ENCODE data around the gene SEPTIN7. TPM values are rescaled to one million over a fixed set of nuclear protein-coding genes. Genes with fewer than 3 reads are reported as not detected.

SEPTIN7 gene
- total and polyA plus RNA-seq, 12 donors, result 139 to 234 (median 200) TPM

DNA sequence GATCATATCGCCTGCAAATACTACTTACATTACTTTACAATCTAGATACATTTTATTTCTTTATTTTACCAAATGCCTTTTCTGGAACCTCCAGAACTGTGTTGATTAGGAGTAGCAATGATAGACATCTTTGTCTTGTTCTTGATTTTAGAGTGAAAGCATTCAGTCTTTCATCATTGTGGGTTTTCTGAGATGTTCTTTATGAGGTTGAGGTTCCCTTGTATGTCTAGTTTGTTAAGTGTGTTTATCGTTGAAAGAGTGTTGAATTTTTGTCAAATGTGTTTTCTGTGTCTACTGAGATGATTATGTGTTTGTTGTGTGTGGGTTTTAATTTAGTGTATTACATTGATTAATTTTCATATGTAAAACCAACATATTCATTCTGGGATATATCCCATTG lies 17.1 kb downstream of the SEPTIN7 start:
- TF ChIP-seq, protein P1, sequence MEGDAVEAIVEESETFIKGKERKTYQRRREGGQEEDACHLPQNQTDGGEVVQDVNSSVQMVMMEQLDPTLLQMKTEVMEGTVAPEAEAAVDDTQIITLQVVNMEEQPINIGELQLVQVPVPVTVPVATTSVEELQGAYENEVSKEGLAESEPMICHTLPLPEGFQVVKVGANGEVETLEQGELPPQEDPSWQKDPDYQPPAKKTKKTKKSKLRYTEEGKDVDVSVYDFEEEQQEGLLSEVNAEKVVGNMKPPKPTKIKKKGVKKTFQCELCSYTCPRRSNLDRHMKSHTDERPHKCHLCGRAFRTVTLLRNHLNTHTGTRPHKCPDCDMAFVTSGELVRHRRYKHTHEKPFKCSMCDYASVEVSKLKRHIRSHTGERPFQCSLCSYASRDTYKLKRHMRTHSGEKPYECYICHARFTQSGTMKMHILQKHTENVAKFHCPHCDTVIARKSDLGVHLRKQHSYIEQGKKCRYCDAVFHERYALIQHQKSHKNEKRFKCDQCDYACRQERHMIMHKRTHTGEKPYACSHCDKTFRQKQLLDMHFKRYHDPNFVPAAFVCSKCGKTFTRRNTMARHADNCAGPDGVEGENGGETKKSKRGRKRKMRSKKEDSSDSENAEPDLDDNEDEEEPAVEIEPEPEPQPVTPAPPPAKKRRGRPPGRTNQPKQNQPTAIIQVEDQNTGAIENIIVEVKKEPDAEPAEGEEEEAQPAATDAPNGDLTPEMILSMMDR (IDR thresholded peaks at IDR 0.05), result no peak
- 95 to 97% methylated on average over 2 of the region's 2 CpGs for WGBS, 2 donors
- H3K27ac ChIP-seq, result no peak overlapping the region
- H3K27me3 ChIP-seq, result no peaks in the 10 kb centered on the region
- peaks cover 0 to 76% (median 18%) of the 10 kb centered on the region in 11 donors for H3K9me3 ChIP-seq
- intact Hi-C loops (cut with DNase I), result no loop called here
- DNase-seq (no peak), ATAC-seq (no peak)
- no peaks in the 10 kb centered on the region for H3K36me3 ChIP-seq
- H3K4me3 ChIP-seq, result no peak overlapping the region
- peaks cover 0 to 36% (median 8%) of the 10 kb centered on the region in 9 donors for H3K4me1 ChIP-seq

DNA sequence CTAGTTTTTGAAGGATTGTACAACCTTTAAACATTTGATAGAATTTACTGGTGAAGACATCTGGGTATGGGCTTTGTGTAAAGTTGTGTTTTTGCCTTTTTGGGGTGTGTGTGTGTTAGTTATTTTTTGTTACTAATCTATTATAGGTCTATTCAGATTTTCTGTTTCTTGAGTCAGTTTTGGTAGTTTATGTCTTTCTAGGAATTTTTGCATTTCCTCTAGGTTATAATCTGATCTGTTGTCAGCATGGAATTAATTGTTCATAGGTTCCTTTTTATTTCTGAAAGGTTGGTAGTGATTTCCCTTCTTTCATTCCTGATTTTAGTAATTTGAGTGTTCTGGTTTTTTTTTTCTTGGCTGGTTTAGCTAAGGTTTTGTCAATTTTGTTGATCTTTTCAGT lies 17.7 kb downstream of the SEPTIN7 start:
- TF ChIP-seq, protein P1 (IDR thresholded peaks at IDR 0.05), result no peak
- no peak for ATAC-seq
- H3K4me3 ChIP-seq, result no peak overlapping the region
- H3K4me1 ChIP-seq, result peaks cover under 1 to 36% (median 8%) of the 10 kb centered on the region in 9 donors
- no peak overlapping the region for H3K27ac ChIP-seq
- H3K27me3 ChIP-seq, result no peaks in the 10 kb centered on the region
- intact Hi-C loops (cut with DNase I), result no loop called here
- peaks cover 0 to 76% (median 18%) of the 10 kb centered on the region in 11 donors for H3K9me3 ChIP-seq
- H3K36me3 ChIP-seq, result no peaks in the 10 kb centered on the region
- no peak for DNase-seq

DNA sequence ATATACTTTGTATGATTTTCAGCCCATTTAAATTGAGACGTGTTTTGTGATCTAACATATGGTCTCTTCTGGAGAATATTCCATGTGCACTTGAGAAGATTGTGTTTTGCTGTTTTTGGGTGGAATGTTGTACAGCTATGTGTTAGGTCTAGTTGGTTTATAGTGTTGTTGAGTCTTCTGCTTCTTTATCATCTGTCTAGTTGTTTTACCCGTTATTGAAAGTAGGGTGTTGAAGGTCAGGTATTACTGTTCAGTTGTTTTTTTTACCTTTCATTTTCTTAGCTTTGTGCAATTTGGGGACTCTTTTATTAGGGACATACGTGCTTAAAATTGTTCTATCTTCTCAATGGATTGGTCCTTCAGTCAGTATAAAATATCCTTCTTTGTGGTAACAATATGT lies 18.5 kb downstream of the SEPTIN7 start:
- Histone ChIP-seq H3K27me3 (no peaks in the 10 kb centered on the region), H3K36me3 (no peaks in the 10 kb centered on the region), H3K27ac (no peak overlapping the region), H3K4me1 (peaks cover 6 to 37% (median 15%) of the 10 kb centered on the region in 9 donors), H3K4me3 (no peak overlapping the region), H3K9me3 (peaks cover 0 to 76% (median 18%) of the 10 kb centered on the region in 11 donors)
- TF ChIP-seq, protein P1 (IDR thresholded peaks at IDR 0.05), result no peak
- WGBS, 2 donors, result 61 to 67% methylated on average over 3 of the region's 3 CpGs
- intact Hi-C loops (cut with DNase I), result no loop called here
- no peak for DNase-seq
- ATAC-seq, result no peak

DNA sequence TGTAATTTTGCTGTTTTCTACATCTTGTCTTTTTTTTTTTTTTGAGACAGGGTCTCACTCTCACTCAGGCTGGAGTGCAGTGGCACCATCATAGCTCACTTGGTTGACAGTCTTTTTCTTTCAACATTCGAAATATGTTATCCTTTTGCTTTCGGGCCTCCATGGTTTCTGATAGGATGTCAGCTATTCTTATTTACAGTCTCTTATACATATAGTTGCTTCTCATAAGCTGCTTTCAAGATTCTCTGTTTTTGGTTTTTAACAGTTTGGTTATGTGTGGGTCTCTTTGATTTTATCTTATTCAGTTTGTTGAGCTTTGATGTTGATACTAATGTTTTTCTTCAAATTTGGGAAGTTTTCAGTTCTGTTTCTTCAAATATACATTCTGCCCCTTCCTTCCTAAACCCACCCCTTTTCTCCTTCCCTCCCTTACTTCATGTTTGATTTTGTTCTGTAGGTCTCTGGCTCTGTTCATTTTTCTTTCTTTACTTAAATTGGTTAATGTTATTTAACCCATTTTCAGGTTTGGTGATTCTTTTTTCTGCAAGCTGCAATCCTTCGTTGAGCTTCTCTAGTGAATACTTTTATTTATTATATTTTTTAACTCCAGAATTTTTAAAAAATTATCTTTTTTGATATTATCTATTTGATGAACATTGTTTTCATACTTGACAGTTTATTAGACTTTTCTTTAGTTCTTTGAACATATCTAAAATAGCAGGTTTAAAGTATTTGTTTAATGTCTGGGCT lies 19.3 kb downstream of the SEPTIN7 start:
- Histone ChIP-seq H3K36me3 (no peaks in the 10 kb centered on the region), H3K27me3 (no peaks in the 10 kb centered on the region), H3K4me3 (no peak overlapping the region), H3K27ac (no peak overlapping the region), H3K9me3 (peaks cover 0 to 70% (median 18%) of the 10 kb centered on the region in 11 donors), H3K4me1 (peaks cover 6 to 42% (median 24%) of the 10 kb centered on the region in 9 donors)
- 74 to 77% methylated on average over 3 of the region's 3 CpGs for WGBS, 2 donors
- TF ChIP-seq, protein P1 (IDR thresholded peaks at IDR 0.05), result no peak
- intact Hi-C loops (cut with DNase I), result no loop called here
- ATAC-seq, result no peak
- no peak for DNase-seq
